K562 (cell line): ENCODE measurements around the gene IL31RA.

Experiments used
- EP300 ChIP-seq: IDR thresholded peaks from 2 replicates; pipeline ENCODE4 v1.6.1; 2012; ENCODE audit warnings: low read length, improper control_type of control experiment
- SMC3 ChIP-seq: conservative IDR thresholded peaks from 2 replicates; pipeline ENCODE4 v1.6.1; 2011; ENCODE audit warnings: low read depth, low read length, improper control_type of control experiment; ENCODE audit not compliant: insufficient read depth
- TF ChIP-seq, protein P1 (sequence below): IDR thresholded peaks from 3 replicates; pipeline ENCODE4 v1.6.1; 2011; ENCODE audit warnings: borderline replicate concordance, mild to moderate bottlenecking; ENCODE audit not compliant: insufficient read length, insufficient read depth
- TF ChIP-seq, protein P2 (sequence below): sonication (generic); formaldehyde crosslinking; IDR thresholded peaks from 2 replicates; pipeline ENCODE4 v1.9.0; 2022; ENCODE audit warnings: mild to moderate bottlenecking, missing genetic modification reagents

DNA sequence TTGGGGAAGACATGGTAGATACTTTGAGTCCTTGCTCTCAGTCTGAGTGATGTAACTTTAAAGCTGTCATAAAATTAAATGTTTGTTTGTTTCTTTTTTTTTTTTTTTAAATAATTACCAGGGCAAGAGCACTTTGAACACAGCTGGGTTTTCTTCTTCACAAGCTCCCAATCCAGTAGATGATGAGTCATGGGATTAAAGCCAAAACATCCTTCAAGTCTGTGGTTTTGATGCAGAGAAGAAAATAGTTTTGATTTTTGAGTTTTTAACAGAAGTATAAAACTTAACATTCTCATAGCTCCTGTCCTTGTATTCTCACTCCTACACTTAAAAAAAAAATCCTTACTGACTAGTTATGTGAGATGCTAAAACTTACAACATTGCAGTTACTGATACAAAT, 34.8 kb upstream of the IL31RA start:
- TF ChIP-seq EP300 = no peak
- no peak for TF ChIP-seq SMC3
- TF ChIP-seq, protein P1, sequence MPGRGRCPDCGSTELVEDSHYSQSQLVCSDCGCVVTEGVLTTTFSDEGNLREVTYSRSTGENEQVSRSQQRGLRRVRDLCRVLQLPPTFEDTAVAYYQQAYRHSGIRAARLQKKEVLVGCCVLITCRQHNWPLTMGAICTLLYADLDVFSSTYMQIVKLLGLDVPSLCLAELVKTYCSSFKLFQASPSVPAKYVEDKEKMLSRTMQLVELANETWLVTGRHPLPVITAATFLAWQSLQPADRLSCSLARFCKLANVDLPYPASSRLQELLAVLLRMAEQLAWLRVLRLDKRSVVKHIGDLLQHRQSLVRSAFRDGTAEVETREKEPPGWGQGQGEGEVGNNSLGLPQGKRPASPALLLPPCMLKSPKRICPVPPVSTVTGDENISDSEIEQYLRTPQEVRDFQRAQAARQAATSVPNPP = no peak
- TF ChIP-seq, protein P2, sequence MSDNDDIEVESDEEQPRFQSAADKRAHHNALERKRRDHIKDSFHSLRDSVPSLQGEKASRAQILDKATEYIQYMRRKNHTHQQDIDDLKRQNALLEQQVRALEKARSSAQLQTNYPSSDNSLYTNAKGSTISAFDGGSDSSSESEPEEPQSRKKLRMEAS (CRISPR knock-in tag) = no peak
